GM23338 (cell line): ENCODE data around the gene AGPS. TPM values are rescaled to one million over a fixed set of nuclear protein-coding genes. Genes with fewer than 3 reads are reported as not detected.

Experiments used
- ATAC-seq: fragments of 200-7000 bp; cut with Tn5 transposase; 3 replicates; pipeline ENCODE4 v1.9.1; 2020
- DNase-seq: peaks from one replicate; pipeline ENCODE4 v3.0.0-alpha.2; 2015; ENCODE audit warnings: low spot score
- H2AFZ ChIP-seq: fragments of 200-600 bp; sonication (generic); 2 replicates; pipeline ENCODE4 v1.8.0; 2016; ENCODE audit warnings: antibody characterized with exemption, mild to moderate bottlenecking, moderate library complexity
- H3F3A ChIP-seq: fragments of 200-600 bp; sonication (generic); replicated peaks from 2 replicates; pipeline ENCODE4 v1.8.0; 2017; ENCODE audit warnings: antibody characterized with exemption, mixed run types, low read depth
- H3K27ac ChIP-seq: fragments of 200-600 bp; sonication (generic); 2 replicates; pipeline ENCODE4 v1.6.1; 2016; ENCODE audit warnings: low read depth
- H3K27me3 ChIP-seq: fragments of 200-600 bp; sonication (generic); 2 replicates; pipeline ENCODE4 v1.8.0; 2016; ENCODE audit warnings: mild to moderate bottlenecking, mixed run types, moderate library complexity; ENCODE audit not compliant: insufficient read depth
- H3K36me3 ChIP-seq: fragments of 200-600 bp; sonication (generic); 2 replicates; pipeline ENCODE4 v1.8.0; 2016; ENCODE audit warnings: mild to moderate bottlenecking; ENCODE audit not compliant: insufficient read depth
- H3K4me1 ChIP-seq: fragments of 200-600 bp; sonication (generic); 2 replicates; pipeline ENCODE4 v1.8.0; 2016; ENCODE audit warnings: mild to moderate bottlenecking, moderate library complexity; ENCODE audit not compliant: insufficient read depth
- H3K4me2 ChIP-seq: fragments of 200-600 bp; sonication (generic); 2 replicates; pipeline ENCODE4 v1.7.1; 2017; ENCODE audit warnings: mixed run types
- H3K4me3 ChIP-seq: fragments of 200-600 bp; sonication (generic); 2 replicates; pipeline ENCODE4 v1.6.1; 2016; ENCODE audit warnings: mixed run types
- H3K79me2 ChIP-seq: fragments of 200-600 bp; sonication (generic); replicated peaks from 2 replicates; pipeline ENCODE4 v1.8.0; 2017; ENCODE audit warnings: mild to moderate bottlenecking; ENCODE audit not compliant: insufficient read depth
- H3K9me2 ChIP-seq: fragments of 200-600 bp; sonication (generic); 2 replicates; pipeline ENCODE4 v1.8.0; 2017; ENCODE audit not compliant: insufficient read depth
- H4K20me1 ChIP-seq: fragments of 200-600 bp; sonication (generic); replicated peaks from 2 replicates; pipeline ENCODE4 v1.8.0; 2017; ENCODE audit warnings: mild to moderate bottlenecking; ENCODE audit not compliant: insufficient read depth
- H3K27ac Mint-ChIP-seq: 2 replicates; pipeline ENCODE4 v1.8.0; 2020; ENCODE audit warnings: inconsistent platforms, mild to moderate bottlenecking, moderate library complexity, mixed read lengths
- H3K27me3 Mint-ChIP-seq: 3 replicates; pipeline ENCODE4 v1.8.0; 2022; ENCODE audit warnings: low read depth, mild to moderate bottlenecking, moderate library complexity, mixed read lengths, inconsistent platforms; ENCODE audit not compliant: insufficient read depth, poor library complexity
- H3K36me3 Mint-ChIP-seq: 3 replicates; pipeline ENCODE4 v1.8.0; 2021; ENCODE audit warnings: low read depth, mild to moderate bottlenecking, inconsistent platforms, moderate library complexity, mixed read lengths
- H3K4me1 Mint-ChIP-seq: 3 replicates; pipeline ENCODE4 v1.8.0; 2020; ENCODE audit warnings: mild to moderate bottlenecking, inconsistent platforms, mixed read lengths
- H3K4me3 Mint-ChIP-seq: 3 replicates; pipeline ENCODE4 v1.8.0; 2021; ENCODE audit warnings: moderate library complexity, mild to moderate bottlenecking, inconsistent platforms, mixed read lengths
- H3K9me3 Mint-ChIP-seq: 3 replicates; pipeline ENCODE4 v1.8.0; 2020; ENCODE audit warnings: moderate library complexity, mild to moderate bottlenecking, inconsistent platforms, mixed read lengths
- CREB1 ChIP-seq: fragments of 250-450 bp; sonication (Bioruptor Pico); IDR thresholded peaks from 2 replicates; pipeline ENCODE4 v1.5.0; 2020; ENCODE audit warnings: low read depth, mild to moderate bottlenecking, moderate library complexity
- CTCF ChIP-seq, 2 experiments: fragments of 200-600 bp in 1 of 2; sonication (generic) in 1 of 2; conservative IDR thresholded peaks; 2 replicates each; pipeline versions ENCODE4 v1.5.1 to v1.6.1; 2016 to 2017; ENCODE audit warnings: antibody characterized with exemption in 2 of 2, low read depth in 2 of 2, mild to moderate bottlenecking in 2 of 2, moderate library complexity in 1 of 2
- EZH2 ChIP-seq: fragments of 200-600 bp; sonication (generic); IDR thresholded peaks from one replicate; pipeline ENCODE4 v1.8.0; 2017; ENCODE audit warnings: antibody characterized with exemption, mild to moderate bottlenecking, low read depth; ENCODE audit not compliant: unreplicated experiment
- EZH2phosphoT487 ChIP-seq: fragments of 200-600 bp; sonication (generic); IDR thresholded peaks from one replicate; pipeline ENCODE4 v1.8.1; 2018; ENCODE audit warnings: antibody characterized with exemption; ENCODE audit not compliant: unreplicated experiment
- JUNB ChIP-seq: IDR thresholded peaks from one replicate; pipeline ENCODE4 v1.6.1; 2016; ENCODE audit warnings: antibody characterized with exemption; ENCODE audit not compliant: unreplicated experiment
- NANOG ChIP-seq: IDR thresholded peaks from 2 replicates; pipeline ENCODE4 v1.6.1; 2016; ENCODE audit warnings: antibody characterized with exemption, borderline replicate concordance
- POLR2AphosphoS5 ChIP-seq: IDR thresholded peaks from 2 replicates; pipeline ENCODE4 v1.6.1; 2016; ENCODE audit warnings: antibody characterized with exemption, low read depth
- REST ChIP-seq: IDR thresholded peaks from one replicate; pipeline ENCODE4 v1.6.1; 2018; ENCODE audit warnings: antibody characterized with exemption; ENCODE audit not compliant: unreplicated experiment
- STAT1 ChIP-seq: IDR thresholded peaks from one replicate; pipeline ENCODE4 v1.6.1; 2016; ENCODE audit warnings: antibody characterized with exemption; ENCODE audit not compliant: unreplicated experiment
- ZNF114 ChIP-seq: fragments of 250-450 bp; sonication (Bioruptor Pico); IDR thresholded peaks from 2 replicates; pipeline ENCODE4 v1.5.0; 2020; ENCODE audit warnings: mild to moderate bottlenecking, moderate library complexity
- ZNF331 ChIP-seq: fragments of 250-450 bp; sonication (Bioruptor Pico); IDR thresholded peaks from 2 replicates; pipeline ENCODE4 v1.5.0; 2020; ENCODE audit warnings: low read depth, mild to moderate bottlenecking, moderate library complexity
- ZNF462 ChIP-seq: fragments of 250-450 bp; sonication (Bioruptor Pico); IDR thresholded peaks from 2 replicates; pipeline ENCODE4 v1.5.0; 2020; ENCODE audit warnings: mild to moderate bottlenecking, moderate library complexity
- polyA plus RNA-seq: library from polyadenylated mRNA; unstranded; fragments of >200 nt; fragmentation: Nextera tagmentation; extraction: Ambion mirVana; gene quantifications from 2 replicates; pipeline ENCODE4 v1.2.1, GENCODE V29; 2016
- total RNA-seq: library from RNA; depleted of rRNA; stranded (reverse); fragments of >200 nt; shearing (Covaris generic); gene quantifications from 2 replicates; pipeline ENCODE4 v1.2.3, GENCODE V29; 2014
- TF ChIP-seq, protein P1 (sequence below): IDR thresholded peaks from 2 replicates; pipeline ENCODE4 v1.6.1; 2016; ENCODE audit warnings: antibody characterized with exemption

The AGPS gene
- total and polyA plus RNA-seq, 2 experiments from 2014 or later, result 14.6 to 73.2 TPM

- no peak overlapping the region for H3K4me3 Mint-ChIP-seq
- ATAC-seq, result no peak
- Histone ChIP-seq H3K4me1 (no peaks in the 10 kb centered on the region), H3K4me2 (no peak overlapping the region), H3K4me3 (no peak overlapping the region), H2AFZ (no peak overlapping the region), H3K36me3 (no peaks in the 10 kb centered on the region), H3K27me3 (no peaks in the 10 kb centered on the region), H3K27ac (no peak overlapping the region), H3K9me2 (no peaks in the 10 kb centered on the region), H3K79me2 (no peaks in the 10 kb centered on the region), H3F3A (no peaks in the 10 kb centered on the region), H4K20me1 (no peaks in the 10 kb centered on the region)
- H3K4me1 Mint-ChIP-seq, result no peaks in the 10 kb centered on the region
- H3K27ac Mint-ChIP-seq, result no peak overlapping the region
- peaks cover 11% of the 10 kb centered on the region; the same call in 2 of the 3 replicates for H3K9me3 Mint-ChIP-seq
- DNase-seq, result no peak
- H3K36me3 Mint-ChIP-seq, result peaks cover 59% of the 10 kb centered on the region
- no peaks in the 10 kb centered on the region for H3K27me3 Mint-ChIP-seq
- TF ChIP-seq EZH2 (no peak), POLR2AphosphoS5 (no peak), REST (no peak), ZNF114 (no peak), ZNF331 (CRISPR knock-in tag) (no peak), CTCF (conservative IDR thresholded peaks at IDR 0.05; ENCODE audit: low read depth in 2 of 2) (no peak), ZNF462 (no peak), NANOG (no peak), STAT1 (no peak), JUNB (no peak), EZH2phosphoT487 (no peak), CREB1 (CRISPR knock-in tag) (no peak)
- TF ChIP-seq, protein P1, sequence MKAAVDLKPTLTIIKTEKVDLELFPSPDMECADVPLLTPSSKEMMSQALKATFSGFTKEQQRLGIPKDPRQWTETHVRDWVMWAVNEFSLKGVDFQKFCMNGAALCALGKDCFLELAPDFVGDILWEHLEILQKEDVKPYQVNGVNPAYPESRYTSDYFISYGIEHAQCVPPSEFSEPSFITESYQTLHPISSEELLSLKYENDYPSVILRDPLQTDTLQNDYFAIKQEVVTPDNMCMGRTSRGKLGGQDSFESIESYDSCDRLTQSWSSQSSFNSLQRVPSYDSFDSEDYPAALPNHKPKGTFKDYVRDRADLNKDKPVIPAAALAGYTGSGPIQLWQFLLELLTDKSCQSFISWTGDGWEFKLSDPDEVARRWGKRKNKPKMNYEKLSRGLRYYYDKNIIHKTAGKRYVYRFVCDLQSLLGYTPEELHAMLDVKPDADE, result no peak
Measured at GRCh38 chr2:177455187-177455586, 62.6 kb downstream of the AGPS start.
